Liver (tissue), 9 donors: Measurements from ENCODE around the gene FOXN3. TPM values are rescaled to one million over a fixed set of nuclear protein-coding genes. Genes with fewer than 3 reads are reported as not detected.
A peak's percentile ranks its signal among the peaks of the same experiment; 100 is the strongest.

Experiments used
- DNase-seq: peaks from one replicate; pipeline ENCODE4 v3.0.0-alpha.2; 2017; ENCODE audit warnings: low spot score
- H3K27ac ChIP-seq, 2 donors: one replicate each; pipeline ENCODE4 v1.7.0; 2013; ENCODE audit warnings: inconsistent platforms in 2 of 2, low read length in 2 of 2, control low read depth in 1 of 2, low read depth in 1 of 2, mild to moderate bottlenecking in 1 of 2
- H3K27me3 ChIP-seq, 4 donors: one replicate each; pipeline versions ENCODE4 v1.6.1 to v1.7.0; 2013; ENCODE audit warnings: low read length in 3 of 4, inconsistent platforms in 1 of 4, mild to moderate bottlenecking in 1 of 4, moderate library complexity in 1 of 4; ENCODE audit not compliant: control insufficient read depth in 4 of 4, insufficient read depth in 4 of 4
- H3K36me3 ChIP-seq, 4 donors: one replicate each; pipeline versions ENCODE4 v1.6.1 to v1.7.0; 2013; ENCODE audit warnings: low read length in 3 of 4, mild to moderate bottlenecking in 3 of 4, low read depth in 1 of 4, moderate library complexity in 1 of 4; ENCODE audit not compliant: control insufficient read depth in 4 of 4, insufficient read depth in 3 of 4
- H3K4me1 ChIP-seq, 4 donors: one replicate each; pipeline versions ENCODE4 v1.6.1 to v1.7.0; 2013; ENCODE audit warnings: low read length in 3 of 4, mild to moderate bottlenecking in 3 of 4, moderate library complexity in 1 of 4; ENCODE audit not compliant: control insufficient read depth in 4 of 4, insufficient read depth in 4 of 4
- H3K4me3 ChIP-seq, 3 donors: one replicate each; pipeline versions ENCODE4 v1.6.1 to v1.7.0; 2013; ENCODE audit warnings: low read length in 3 of 3, control low read depth in 1 of 3, low read depth in 1 of 3, mild to moderate bottlenecking in 1 of 3
- H3K9ac ChIP-seq, 2 donors: one replicate each; pipeline ENCODE4 v1.7.0; 2013; ENCODE audit warnings: low read length in 2 of 2, mild to moderate bottlenecking in 2 of 2, moderate library complexity in 2 of 2, control low read depth in 1 of 2, low read depth in 1 of 2
- H3K9me3 ChIP-seq, 4 donors: one replicate each; pipeline versions ENCODE4 v1.6.1 to v1.7.0; 2013; ENCODE audit warnings: low read length in 3 of 4; ENCODE audit not compliant: control insufficient read depth in 4 of 4
- CTCF ChIP-seq: fragments of 150-350 bp; IDR thresholded peaks from 2 replicates; pipeline ENCODE4 v1.5.1; 2017; ENCODE audit warnings: improper control_type of control experiment, low read depth, low read length; ENCODE audit not compliant: missing input control
- EGR1 ChIP-seq, 2 donors: IDR thresholded peaks; 2 replicates each; pipeline ENCODE4 v1.6.1; 2016 to 2018; ENCODE audit warnings: antibody characterized with exemption in 2 of 2, low read depth in 2 of 2
- FOXA1 ChIP-seq: IDR thresholded peaks from 2 replicates; pipeline ENCODE4 v1.6.1; 2016; ENCODE audit warnings: antibody characterized with exemption
- FOXA2 ChIP-seq: IDR thresholded peaks from 2 replicates; pipeline ENCODE4 v1.6.1; 2016; ENCODE audit warnings: antibody characterized with exemption
- GABPA ChIP-seq, 2 donors: IDR thresholded peaks in 1 of 2; conservative IDR thresholded peaks in 1 of 2; 2 replicates each; pipeline ENCODE4 v1.6.1; 2016; ENCODE audit warnings: antibody characterized with exemption in 2 of 2, mild to moderate bottlenecking in 1 of 2, moderate library complexity in 1 of 2
- HNF4A ChIP-seq, 2 donors: conservative IDR thresholded peaks; 2 replicates each; pipeline ENCODE4 v1.6.1; 2016; ENCODE audit warnings: antibody characterized with exemption in 2 of 2, mild to moderate bottlenecking in 2 of 2
- HNF4G ChIP-seq: IDR thresholded peaks from 2 replicates; pipeline ENCODE4 v1.6.1; 2016; ENCODE audit warnings: antibody characterized with exemption
- REST ChIP-seq: IDR thresholded peaks from 2 replicates; pipeline ENCODE4 v1.6.1; 2016; ENCODE audit warnings: antibody characterized with exemption, mild to moderate bottlenecking
- RXRA ChIP-seq, 2 donors: IDR thresholded peaks; 2 replicates each; pipeline ENCODE4 v1.6.1; 2017 to 2018; ENCODE audit warnings: antibody characterized with exemption in 2 of 2, mild to moderate bottlenecking in 1 of 2
- SP1 ChIP-seq: IDR thresholded peaks from 2 replicates; pipeline ENCODE4 v1.6.1; 2018; ENCODE audit warnings: antibody characterized with exemption, mild to moderate bottlenecking
- TAF1 ChIP-seq: conservative IDR thresholded peaks from 2 replicates; pipeline ENCODE4 v1.6.1; 2016; ENCODE audit warnings: antibody characterized with exemption, mild to moderate bottlenecking
- YY1 ChIP-seq: IDR thresholded peaks from 2 replicates; pipeline ENCODE4 v1.6.1; 2016; ENCODE audit warnings: antibody characterized with exemption, mild to moderate bottlenecking
- WGBS: extraction: QIAGEN DNeasy Blood & Tissue Kit; methylation state at CpG from one replicate; pipeline ENCODE4 v1.1.7; 2013; 5-methylcytosine and 5-hydroxymethylcytosine counted together
- polyA plus RNA-seq, 2 donors: library from polyadenylated mRNA; stranded (reverse) in 1 of 2; unstranded in 1 of 2; fragments of 200-250 nt in 1 of 2; fragments of >200 nt in 1 of 2; fragmentation: Nextera tagmentation in 1 of 2; extraction: Ambion mirVana in 1 of 2; gene quantifications; one replicate each; pipeline versions ENCODE4 v1.2.1 to v1.2.3, GENCODE V29; 2013 to 2015
- total RNA-seq, 2 donors: library from RNA; depleted of rRNA; stranded (reverse); fragments of >200 nt; gene quantifications; one replicate each; pipeline ENCODE4 v1.2.3, GENCODE V29; 2014
- TF ChIP-seq, protein P1 (sequence below): IDR thresholded peaks from 2 replicates; pipeline ENCODE4 v1.6.1; 2016; ENCODE audit warnings: antibody characterized with exemption
- donor health status: healthy.
- donor health status: healthy.
- donor health status: healthy.
- donor health status: healthy.
- donor health status: healthy.

Gene FOXN3
- total and polyA plus RNA-seq, 4 donors: 17.8 to 44.8 (median 35.3) TPM

- no peak for TF ChIP-seq GABPA (IDR thresholded peaks at IDR 0.05 in 1 of 2, conservative IDR thresholded peaks at IDR 0.05 in 1 of 2)
- TF ChIP-seq EGR1 (IDR thresholded peaks at IDR 0.05; ENCODE audit: low read depth in 2 of 2): peak in 1 of 2 donors; percentile 51
- TF ChIP-seq HNF4G: peak; percentile 10
- TF ChIP-seq, protein P1, sequence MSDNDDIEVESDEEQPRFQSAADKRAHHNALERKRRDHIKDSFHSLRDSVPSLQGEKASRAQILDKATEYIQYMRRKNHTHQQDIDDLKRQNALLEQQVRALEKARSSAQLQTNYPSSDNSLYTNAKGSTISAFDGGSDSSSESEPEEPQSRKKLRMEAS: peak; percentile 57
These were observed 245.9 kb downstream of the FOXN3 start (continued) for GRCh38 chr14:89171168-89171567.

- H3K4me1 ChIP-seq: peaks cover 0 to 4% (median 0%) of the 10 kb centered on the region in 4 donors
- no peak overlapping the region for H3K9ac ChIP-seq
- TF ChIP-seq CTCF (no peak), FOXA1 (no peak), HNF4A (conservative IDR thresholded peaks at IDR 0.05) (no peak), REST (no peak), SP1 (no peak), TAF1 (no peak), RXRA (IDR thresholded peaks at IDR 0.05) (no peak), FOXA2 (no peak), YY1 (no peak)
- peaks cover 0 to 9% (median 4%) of the 10 kb centered on the region in 4 donors for H3K9me3 ChIP-seq
- DNase-seq: no peak
- no peak overlapping the region for H3K4me3 ChIP-seq
- no peaks in the 10 kb centered on the region for H3K27me3 ChIP-seq
- H3K27ac ChIP-seq: no peak overlapping the region
- WGBS: 80% methylated on average over 6 of the region's 6 CpGs
- peaks cover 0 to 5% (median 2%) of the 10 kb centered on the region in 4 donors for H3K36me3 ChIP-seq
These were observed 249.3 kb downstream of the FOXN3 start for GRCh38 chr14:89167705-89168104.

DNA sequence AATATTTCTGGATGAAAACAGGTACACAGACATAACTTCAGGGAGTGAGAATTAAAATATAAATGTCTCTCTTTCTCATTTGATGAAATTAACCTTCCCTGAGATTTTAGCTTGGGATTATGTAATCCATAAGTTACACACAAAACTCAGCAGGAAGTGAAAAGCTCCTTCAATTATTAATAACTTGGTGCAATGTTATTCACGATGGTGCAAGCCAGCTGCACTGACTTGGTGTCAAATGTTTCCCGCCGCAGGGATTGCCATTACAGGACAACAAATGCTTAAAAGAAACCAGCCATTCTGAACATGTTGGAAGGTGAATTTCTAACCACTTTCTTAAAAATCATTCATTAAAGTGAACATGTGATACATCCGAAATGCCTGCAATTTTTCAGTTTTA is 250.4 kb downstream of the FOXN3 start:
- DNase-seq: no peak
- no peaks in the 10 kb centered on the region for H3K27me3 ChIP-seq
- 84% methylated on average over 4 of the region's 4 CpGs for WGBS
- no peak for TF ChIP-seq FOXA2
- no peak for TF ChIP-seq HNF4G
- no peak for TF ChIP-seq RXRA (IDR thresholded peaks at IDR 0.05)
- H3K9me3 ChIP-seq: peaks cover 0 to 1% (median 0%) of the 10 kb centered on the region in 4 donors
- peaks cover 0 to 4% (median 0%) of the 10 kb centered on the region in 4 donors for H3K4me1 ChIP-seq
- H3K27ac ChIP-seq: peak overlapping the region in 1 of 2 donors; percentile 12
- no peak overlapping the region for H3K4me3 ChIP-seq
- peaks cover 0 to 14% (median 4%) of the 10 kb centered on the region in 4 donors for H3K36me3 ChIP-seq
- no peak overlapping the region for H3K9ac ChIP-seq
